ENCODE measurements around the gene CCDC154. TPM values are rescaled to one million over a fixed set of nuclear protein-coding genes. Genes with fewer than 3 reads are reported as not detected.
"Not testable (repeated sequence)": the region's sequence is repeated elsewhere in the genome, so short reads cannot be mapped to it uniquely, and the experiment has no call there.

Gene CCDC154
- total RNA-seq, 1 donor from 2014 or later = 2.0 TPM

DNA sequence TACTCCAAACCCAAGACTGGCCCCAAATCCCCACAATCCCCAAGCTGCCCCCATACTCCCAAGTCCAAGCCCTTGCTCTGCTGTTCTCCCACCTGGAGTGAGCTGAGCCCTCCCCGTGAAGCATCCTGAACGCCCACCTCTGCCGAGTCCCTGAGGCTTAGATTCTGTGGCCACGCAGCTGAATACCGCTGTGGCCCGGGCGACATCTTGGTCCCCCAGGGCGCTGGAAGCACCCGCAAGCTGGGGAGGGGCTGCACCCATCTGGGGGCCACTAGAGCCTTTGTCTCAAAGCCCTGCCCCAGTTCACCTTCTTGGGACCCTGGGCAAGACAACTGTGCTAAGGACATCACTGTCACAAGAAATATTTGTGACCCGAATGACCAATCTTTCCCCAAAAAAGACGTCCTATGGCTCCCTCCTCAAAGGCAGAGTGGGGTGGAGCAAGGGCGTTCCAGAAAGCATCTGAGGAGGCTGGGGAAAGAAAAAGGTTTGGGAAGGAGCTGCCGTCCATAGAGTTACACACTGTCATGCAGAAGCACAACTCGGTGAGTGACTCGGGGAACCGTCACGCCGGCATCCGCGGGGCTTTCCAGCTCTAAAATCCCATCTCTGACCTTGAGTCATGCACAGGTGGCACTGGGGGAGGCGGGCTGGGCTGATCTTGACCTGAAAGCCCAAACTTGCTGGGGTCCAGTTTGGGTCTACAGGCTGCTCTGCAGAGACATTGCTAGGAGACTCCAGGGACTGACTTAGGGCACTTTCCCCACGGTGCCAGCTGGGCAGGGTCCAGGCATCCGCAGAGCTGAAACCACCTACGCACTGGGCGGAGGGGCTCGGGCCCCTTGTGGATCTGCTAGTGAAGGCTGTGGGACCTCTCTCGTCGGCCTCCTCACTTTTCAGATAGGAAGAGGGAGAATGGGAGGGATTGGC lies 37.8 kb upstream of the CCDC154 start:
- intact Hi-C loops (cut with micrococcal nuclease) = no loop called here
- H3K27me3 Mint-ChIP-seq (ENCODE audit: insufficient read depth) = peaks cover 5% of the 10 kb centered on the region
- H3K9me3 Mint-ChIP-seq = no peaks in the 10 kb centered on the region
- no peak overlapping the region for H3K4me3 Mint-ChIP-seq
- no peaks in the 10 kb centered on the region for H3K36me3 Mint-ChIP-seq (ENCODE audit: low read depth)
- H3K4me1 Mint-ChIP-seq (ENCODE audit: low read depth) = no peaks in the 10 kb centered on the region
- no peak overlapping the region for H3K27ac Mint-ChIP-seq
- no peak for DNase-seq (ENCODE audit: low spot score)

DNA sequence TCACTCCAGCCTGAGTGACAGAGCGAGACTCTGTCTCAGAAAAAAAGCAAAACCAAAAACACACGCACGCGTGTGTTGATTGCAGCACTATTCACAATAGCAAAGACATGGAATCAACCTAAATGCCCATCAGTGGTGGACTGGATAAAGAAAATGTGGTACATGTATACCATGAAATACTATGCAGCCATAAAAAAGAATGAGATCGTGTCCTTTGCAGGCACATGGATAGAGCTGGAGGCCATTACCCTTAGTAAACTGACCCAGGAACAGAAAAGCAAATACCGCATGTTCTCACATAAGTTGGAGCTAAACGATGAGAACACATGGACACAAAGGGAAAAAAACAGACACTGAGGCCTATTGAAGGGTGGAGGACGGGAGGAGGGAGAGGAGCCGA lies 34.6 kb upstream of the CCDC154 start:
- H3K4me1 Mint-ChIP-seq (ENCODE audit: low read depth); intact Hi-C loops (cut with micrococcal nuclease); H3K9me3 Mint-ChIP-seq; H3K27me3 Mint-ChIP-seq (ENCODE audit: insufficient read depth); DNase-seq (ENCODE audit: low spot score); H3K27ac Mint-ChIP-seq; H3K4me3 Mint-ChIP-seq; H3K36me3 Mint-ChIP-seq (ENCODE audit: low read depth): not testable (repeated sequence)

DNA sequence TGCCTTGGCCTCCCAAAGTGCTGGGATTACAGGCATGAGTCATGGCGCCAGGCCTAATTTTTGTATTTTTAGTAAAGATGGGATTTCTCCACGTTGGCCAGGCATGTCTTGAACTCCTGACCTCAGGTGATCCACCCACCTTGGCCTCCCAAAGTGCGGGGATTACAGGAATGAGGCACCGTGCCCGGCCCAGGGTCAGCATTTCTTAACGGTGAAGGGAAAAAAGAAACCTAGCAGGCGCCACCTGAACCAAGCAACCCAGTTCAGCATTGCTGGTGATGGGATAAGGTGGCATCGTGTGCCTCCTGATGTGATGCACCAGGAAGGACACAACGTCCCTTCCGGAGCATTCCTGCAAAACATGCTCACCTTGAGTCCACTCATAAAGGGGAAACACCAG lies 32.7 kb upstream of the CCDC154 start:
- peak overlapping the region; percentile 39 for H3K4me3 Mint-ChIP-seq
- H3K9me3 Mint-ChIP-seq = no peaks in the 10 kb centered on the region
- intact Hi-C loops (cut with micrococcal nuclease) = no loop called here
- H3K4me1 Mint-ChIP-seq (ENCODE audit: low read depth) = peaks cover 6% of the 10 kb centered on the region
- H3K27ac Mint-ChIP-seq = no peak overlapping the region
- no peaks in the 10 kb centered on the region for H3K36me3 Mint-ChIP-seq (ENCODE audit: low read depth)
- H3K27me3 Mint-ChIP-seq (ENCODE audit: insufficient read depth) = peaks cover 5% of the 10 kb centered on the region
- no peak for DNase-seq (ENCODE audit: low spot score)

GRCh38 chr16:1475552-1476114 lies 31.3 kb upstream of the CCDC154 start:
- H3K27me3 Mint-ChIP-seq (ENCODE audit: insufficient read depth) = peaks cover 2% of the 10 kb centered on the region
- DNase-seq (ENCODE audit: low spot score) = no peak
- H3K4me1 Mint-ChIP-seq (ENCODE audit: low read depth) = peaks cover 6% of the 10 kb centered on the region
- H3K27ac Mint-ChIP-seq = peak overlapping the region; percentile 89
- H3K9me3 Mint-ChIP-seq = no peaks in the 10 kb centered on the region
- peak overlapping the region; percentile 83 for H3K4me3 Mint-ChIP-seq
- no peaks in the 10 kb centered on the region for H3K36me3 Mint-ChIP-seq (ENCODE audit: low read depth)
- intact Hi-C loops (cut with micrococcal nuclease) = loop anchor here (1.0 to 2.0 kb wide), 5 partner anchors 18 to 137 kb away; partner anchors contain the start of genes CRAMP1, IFT140, TELO2 and UQCC4

DNA sequence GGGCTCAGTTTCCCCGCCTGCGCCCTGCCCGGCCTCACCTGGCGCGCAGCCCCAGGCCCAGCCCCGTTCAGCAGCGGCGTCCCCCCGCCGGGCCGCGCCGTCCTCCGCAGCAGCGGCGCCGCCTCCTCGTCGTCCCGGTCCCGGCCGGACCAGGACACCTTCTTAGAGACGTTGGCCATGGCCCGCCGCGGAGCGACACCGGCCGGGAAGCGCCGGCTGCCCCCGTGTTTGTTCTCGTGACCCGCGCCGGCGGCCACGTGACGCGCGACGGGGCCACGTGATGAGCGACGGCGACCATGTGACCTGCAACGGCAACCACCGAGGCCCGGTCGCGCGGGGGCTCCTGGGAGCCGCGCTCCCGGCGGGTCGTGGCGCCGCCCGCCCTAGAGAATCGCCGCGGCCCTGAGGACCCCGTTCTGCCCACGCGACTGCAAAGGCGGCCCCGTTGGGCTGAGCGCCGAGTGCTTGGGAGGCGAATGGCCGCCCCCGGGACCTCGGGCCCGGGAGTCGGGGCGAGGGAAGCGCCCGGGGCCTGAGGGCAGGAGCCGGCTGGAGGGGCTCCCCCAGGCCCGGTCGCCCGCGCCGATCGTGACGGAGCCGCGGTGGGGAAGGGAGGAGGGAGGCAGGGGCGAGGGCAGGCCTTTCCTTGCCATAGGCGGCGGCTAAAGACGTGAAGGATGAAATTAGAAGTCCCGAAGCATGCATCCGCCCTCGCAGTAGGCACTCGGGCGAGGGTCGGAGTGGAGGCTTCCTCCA lies 30.6 kb upstream of the CCDC154 start, which contains the start of gene CLCN7:
TSS of gene CLCN7 (minus strand) at position 233 of the 756 bp plus-strand sequence. CDS start at position 179, 54 bp downstream.
- intact Hi-C loops (cut with micrococcal nuclease) = loop anchor here (1.0 to 2.0 kb wide), 5 partner anchors 18 to 137 kb away; partner anchors contain the start of genes CRAMP1, IFT140, TELO2 and UQCC4

GRCh38 chr16:1474082-1474795 lies 29.9 kb upstream of the CCDC154 start:
- Mint-ChIP-seq H3K4me1 (ENCODE audit: low read depth) (peaks cover 6% of the 10 kb centered on the region), H3K4me3 (peak overlapping the region; percentile 79)
- DNase-seq (ENCODE audit: low spot score) = no peak

More for the DNA sequence above, 30.6 kb upstream of the CCDC154 start, which contains the start of gene CLCN7:
- Mint-ChIP-seq H3K9me3 (no peaks in the 10 kb centered on the region), H3K27me3 (ENCODE audit: insufficient read depth) (peaks cover 2% of the 10 kb centered on the region), H3K36me3 (ENCODE audit: low read depth) (no peaks in the 10 kb centered on the region), H3K4me1 (ENCODE audit: low read depth) (peaks cover 6% of the 10 kb centered on the region), H3K4me3 (peak within 1 kb of the TSS; percentile 83), H3K27ac (peak within 1 kb of the TSS; percentile 89)
- DNase-seq (ENCODE audit: low spot score) = peak; percentile 89

DNA sequence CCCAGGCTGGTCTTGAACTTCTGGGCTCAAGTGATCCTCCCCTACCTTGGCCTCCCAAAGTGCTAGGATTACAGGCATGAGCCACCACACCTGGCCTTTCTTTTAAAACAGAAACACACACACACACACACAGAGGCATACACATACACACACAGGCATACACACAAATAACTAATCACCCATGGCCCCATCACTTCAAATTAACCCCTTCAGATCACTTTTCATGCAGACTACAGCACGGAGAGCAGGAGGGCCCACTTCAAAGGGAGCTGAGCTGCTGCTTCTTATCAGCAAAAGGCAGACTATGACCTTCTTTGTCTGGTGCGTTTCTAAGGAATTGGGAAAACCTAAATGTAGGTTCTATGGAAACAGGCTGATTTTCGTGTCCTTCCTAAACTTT lies 28.6 kb upstream of the CCDC154 start:
- Mint-ChIP-seq H3K9me3 (no peaks in the 10 kb centered on the region), H3K4me1 (ENCODE audit: low read depth) (peaks cover 6% of the 10 kb centered on the region), H3K27me3 (ENCODE audit: insufficient read depth) (no peaks in the 10 kb centered on the region), H3K36me3 (ENCODE audit: low read depth) (no peaks in the 10 kb centered on the region), H3K4me3 (peak overlapping the region; percentile 74), H3K27ac (peak overlapping the region; percentile 70)
- intact Hi-C loops (cut with micrococcal nuclease) = no loop called here
- DNase-seq (ENCODE audit: low spot score) = no peak

More at GRCh38 chr16:1474082-1474795, 29.9 kb upstream of the CCDC154 start:
- Mint-ChIP-seq H3K36me3 (ENCODE audit: low read depth) (no peaks in the 10 kb centered on the region), H3K27ac (no peak overlapping the region), H3K9me3 (no peaks in the 10 kb centered on the region), H3K27me3 (ENCODE audit: insufficient read depth) (peaks cover 2% of the 10 kb centered on the region)
- intact Hi-C loops (cut with micrococcal nuclease) = loop anchor here (2.0 kb wide), 3 partner anchors 53 to 69 kb away; partner anchors contain the start of gene UQCC4

DNA sequence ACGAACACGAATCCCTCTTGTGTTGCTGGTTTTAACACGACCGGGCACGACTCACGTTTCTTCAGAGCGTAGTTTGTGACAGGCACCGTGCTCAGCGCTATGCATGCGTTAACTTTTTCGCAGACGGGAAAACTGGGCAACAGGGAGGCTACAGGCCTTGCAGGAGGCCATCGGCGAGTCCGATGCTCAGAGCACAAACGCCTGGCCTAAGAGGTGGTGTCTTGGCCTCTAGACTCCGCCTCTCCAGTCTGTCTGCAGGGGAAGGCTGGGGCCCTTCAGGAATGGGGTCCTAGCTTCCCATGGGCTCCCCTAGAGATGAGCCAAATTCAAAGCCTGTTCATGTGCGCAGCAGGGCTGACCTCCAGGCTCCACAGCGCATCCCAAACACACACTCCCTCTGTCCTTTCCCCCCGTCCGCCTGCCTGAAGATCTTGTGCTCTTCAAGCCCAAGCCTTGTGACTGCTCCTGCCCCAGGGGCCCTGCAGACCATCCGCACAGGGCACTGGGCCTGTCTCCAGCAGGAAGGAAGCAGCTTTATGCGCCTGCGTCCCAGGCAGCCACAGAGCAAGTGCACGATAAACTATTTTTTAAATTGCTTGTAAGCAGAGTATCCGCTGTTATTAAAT lies 27.3 kb upstream of the CCDC154 start:
- no peak overlapping the region for H3K4me3 Mint-ChIP-seq
- H3K36me3 Mint-ChIP-seq (ENCODE audit: low read depth) = no peaks in the 10 kb centered on the region
- H3K27ac Mint-ChIP-seq = no peak overlapping the region
- no peaks in the 10 kb centered on the region for H3K9me3 Mint-ChIP-seq
- peaks cover 6% of the 10 kb centered on the region for H3K4me1 Mint-ChIP-seq (ENCODE audit: low read depth)
- H3K27me3 Mint-ChIP-seq (ENCODE audit: insufficient read depth) = no peaks in the 10 kb centered on the region
- DNase-seq (ENCODE audit: low spot score) = no peak
- intact Hi-C loops (cut with micrococcal nuclease) = no loop called here

- peaks cover 6% of the 10 kb centered on the region for H3K4me1 Mint-ChIP-seq (ENCODE audit: low read depth)
- intact Hi-C loops (cut with micrococcal nuclease) = no loop called here
Measured at GRCh38 chr16:1470481-1471251, 26.3 kb upstream of the CCDC154 start.

DNA sequence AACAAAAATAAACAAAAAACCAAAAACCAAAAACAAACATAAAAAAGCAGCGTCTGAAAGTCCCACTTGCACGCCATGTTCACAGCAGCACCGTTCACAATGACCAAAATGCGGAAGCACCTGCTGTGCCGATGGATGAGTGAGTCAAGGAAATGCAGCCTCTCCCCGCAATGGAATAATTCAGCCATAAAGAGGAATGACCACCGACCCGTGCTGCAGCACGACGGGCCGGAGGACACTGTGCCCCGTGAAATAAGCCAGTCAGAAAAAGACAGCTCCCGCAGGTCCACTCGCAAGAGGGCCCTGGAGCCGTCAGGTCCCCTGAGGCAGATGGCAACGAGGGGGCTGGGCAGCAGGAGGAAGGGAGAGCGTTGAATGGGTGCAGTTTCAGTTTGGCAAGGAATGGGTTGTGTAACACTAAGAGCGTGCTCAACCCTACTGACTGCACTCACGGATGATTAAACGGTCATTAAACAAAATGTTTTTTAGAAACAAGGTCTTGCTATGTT lies 25.4 kb upstream of the CCDC154 start:
- DNase-seq (ENCODE audit: low spot score) = no peak
- Mint-ChIP-seq H3K4me1 (ENCODE audit: low read depth) (peaks cover 6% of the 10 kb centered on the region), H3K27ac (no peak overlapping the region), H3K27me3 (ENCODE audit: insufficient read depth) (no peaks in the 10 kb centered on the region), H3K9me3 (no peaks in the 10 kb centered on the region), H3K36me3 (ENCODE audit: low read depth) (no peaks in the 10 kb centered on the region), H3K4me3 (no peak overlapping the region)
- intact Hi-C loops (cut with micrococcal nuclease) = no loop called here

More at GRCh38 chr16:1470481-1471251, 26.3 kb upstream of the CCDC154 start:
- no peak overlapping the region for H3K27ac Mint-ChIP-seq
- no peaks in the 10 kb centered on the region for H3K36me3 Mint-ChIP-seq (ENCODE audit: low read depth)
- H3K27me3 Mint-ChIP-seq (ENCODE audit: insufficient read depth) = no peaks in the 10 kb centered on the region
- no peak for DNase-seq (ENCODE audit: low spot score)
- no peak overlapping the region for H3K4me3 Mint-ChIP-seq
- H3K9me3 Mint-ChIP-seq = no peaks in the 10 kb centered on the region

DNA sequence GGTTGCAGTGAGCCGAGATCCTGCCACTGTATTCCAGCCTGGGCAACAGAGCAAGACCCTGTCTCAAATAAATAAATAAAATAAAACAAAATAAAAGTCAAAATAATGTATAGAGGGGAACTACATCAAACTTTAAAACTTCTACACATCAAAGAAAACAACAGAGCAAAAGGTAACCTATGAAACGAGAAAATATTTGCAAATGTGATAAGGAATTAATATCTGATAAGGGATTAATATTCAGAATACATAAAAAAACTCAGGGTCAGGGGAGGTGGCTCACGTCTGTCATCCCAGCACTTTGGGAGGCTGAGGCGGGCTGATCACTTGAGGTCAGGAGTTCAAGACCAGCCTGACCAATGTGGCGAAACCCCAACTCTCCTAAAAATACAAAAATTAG lies 24.8 kb upstream of the CCDC154 start:
- DNase-seq (ENCODE audit: low spot score); H3K9me3 Mint-ChIP-seq; H3K27me3 Mint-ChIP-seq (ENCODE audit: insufficient read depth); H3K4me1 Mint-ChIP-seq (ENCODE audit: low read depth); H3K4me3 Mint-ChIP-seq; intact Hi-C loops (cut with micrococcal nuclease); H3K27ac Mint-ChIP-seq; H3K36me3 Mint-ChIP-seq (ENCODE audit: low read depth): not testable (repeated sequence)

All from activated T-helper 1 cell treated with anti-CD3 and anti-CD28 coated beads, Interleukin-12 subunit alpha, Interleukin-12 subunit beta, Interleukin-2, Interleukin-4 antibody, amounts not matched to agents 30 ng/mL and 10 ng/mL and 1 ng/mL, durations not matched to agents 14 hours and 24 hours and 36 hours (primary cell).